ENCODE data around the gene TM2D3. TPM values are rescaled to one million over a fixed set of nuclear protein-coding genes. Genes with fewer than 3 reads are reported as not detected.

TM2D3 gene
- total RNA-seq, 1 experiment from 2014 or later = 34.9 TPM

DNA sequence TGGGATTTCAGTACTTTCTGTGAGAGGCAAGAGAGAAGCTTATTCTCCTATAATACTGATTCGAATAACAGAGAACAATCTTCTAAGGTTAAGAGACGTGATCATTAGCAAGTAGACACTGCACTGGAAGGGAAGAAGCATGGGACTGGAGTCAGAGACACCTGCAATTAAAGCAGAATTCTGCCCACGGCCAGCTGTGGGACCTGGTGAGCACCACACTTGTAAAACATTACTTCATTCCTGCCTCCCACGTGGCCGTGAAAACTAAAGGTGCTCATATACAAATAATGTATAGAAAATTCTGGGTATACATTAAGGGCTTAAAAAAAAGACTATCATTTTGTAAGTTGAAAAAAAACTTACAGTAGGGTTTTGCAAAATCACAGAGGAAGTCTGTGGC is 2.0 kb downstream of the TM2D3 start:
- H4K91ac ChIP-seq (ENCODE audit: insufficient read length, low read depth, low read length) = no peak overlapping the region
- no peaks in the 10 kb centered on the region for H3K4me1 ChIP-seq (ENCODE audit: insufficient read depth, low read length)
- H3K23ac ChIP-seq (ENCODE audit: insufficient read length, low read depth, low read length) = no peak overlapping the region
- H3K4me2 ChIP-seq (ENCODE audit: insufficient read depth, insufficient read length, low read length) = no peak overlapping the region
- Mint-ChIP-seq H3K9me3 (peaks cover 2 to 7% of the 10 kb centered on the region in 2 experiments; a peak in 3 of 5 replicates), H3K36me3 (ENCODE audit: insufficient read depth in 1 of 3, low read depth in 3 of 3) (peaks cover 7 to 35% (median 33%) of the 10 kb centered on the region in 3 experiments; a peak in 6 of 7 replicates), H3K27ac (no peak overlapping the region), H3K27me3 (ENCODE audit: low read depth) (no peaks in the 10 kb centered on the region), H3K4me3 (peak overlapping the region in 1 of 2 experiments; percentile 10; a peak in 1 of 5 replicates), H3K4me1 (peaks cover 7 to 9% of the 10 kb centered on the region in 2 experiments)
- H3K79me1 ChIP-seq (ENCODE audit: insufficient read depth, low read depth, low read length, poor library complexity, severe bottlenecking) = no peaks in the 10 kb centered on the region
- no peak overlapping the region for H2BK20ac ChIP-seq (ENCODE audit: low read depth, low read length, poor library complexity, severe bottlenecking)
- no peak overlapping the region for H2AK5ac ChIP-seq (ENCODE audit: insufficient read length, low read length)
- no peak overlapping the region for H3K9ac ChIP-seq (ENCODE audit: extremely low read depth, insufficient read length, low read length)
- H4K20me1 ChIP-seq (ENCODE audit: control insufficient read depth, insufficient read depth, insufficient read length) = no peaks in the 10 kb centered on the region
- peaks cover 3% of the 10 kb centered on the region; the same call in 1 of the 2 replicates for H3K79me2 ChIP-seq (ENCODE audit: insufficient read depth, low read length)
- H4K5ac ChIP-seq (ENCODE audit: insufficient read length, low read depth, low read length) = no peak overlapping the region
- H3K18ac ChIP-seq (ENCODE audit: insufficient read length, low read depth, low read length) = no peak overlapping the region
- H3K23me2 ChIP-seq (ENCODE audit: insufficient read length, low read depth, low read length, poor library complexity, severe bottlenecking) = peaks cover 3% of the 10 kb centered on the region
- no CpG with 5 or more reads among the region's 5 CpGs for WGBS (ENCODE audit: extremely low coverage, insufficient read length, low lambda C conversion rate)
- H2BK12ac ChIP-seq (ENCODE audit: insufficient read length, low read depth, low read length) = no peak overlapping the region
- H3K14ac ChIP-seq (ENCODE audit: insufficient read depth, low read length) = no peak overlapping the region
- no peak for DNase-seq
- no peak overlapping the region for H4K8ac ChIP-seq (replicated peaks; ENCODE audit: insufficient read length, low read depth, low read length)
- no peak overlapping the region for H2BK120ac ChIP-seq (ENCODE audit: low read depth, low read length, poor library complexity, severe bottlenecking)
- no peak overlapping the region for H3T11ph ChIP-seq (ENCODE audit: low read length)
- no peak overlapping the region for H2BK5ac ChIP-seq (ENCODE audit: insufficient read length, low read length)
- no peak overlapping the region for H3K56ac ChIP-seq (ENCODE audit: insufficient read length, low read depth, low read length)
- no peaks in the 10 kb centered on the region for H3K9me3 ChIP-seq (ENCODE audit: control insufficient read depth, low read depth, low read length)
- no peak overlapping the region for H2BK15ac ChIP-seq (ENCODE audit: low read depth, low read length)
- TF ChIP-seq CTCF (conservative IDR thresholded peaks at IDR 0.05) = no peak
- no peak overlapping the region for H2AFZ ChIP-seq (ENCODE audit: low read length)
- H3K27ac ChIP-seq (ENCODE audit: insufficient read length, low read depth, low read length) = no peak overlapping the region
- no peaks in the 10 kb centered on the region for H3K27me3 ChIP-seq (ENCODE audit: insufficient read depth, low read length)
- H3K4ac ChIP-seq (ENCODE audit: low read depth, low read length) = no peak overlapping the region

All from H9 (cell line).